ENCODE results near the gene IL17B. TPM values are rescaled to one million over a fixed set of nuclear protein-coding genes. Genes with fewer than 3 reads are reported as not detected.

Gene IL17B
- total and polyA plus RNA-seq, 2 experiments from 2014 or later, result not detected

DNA sequence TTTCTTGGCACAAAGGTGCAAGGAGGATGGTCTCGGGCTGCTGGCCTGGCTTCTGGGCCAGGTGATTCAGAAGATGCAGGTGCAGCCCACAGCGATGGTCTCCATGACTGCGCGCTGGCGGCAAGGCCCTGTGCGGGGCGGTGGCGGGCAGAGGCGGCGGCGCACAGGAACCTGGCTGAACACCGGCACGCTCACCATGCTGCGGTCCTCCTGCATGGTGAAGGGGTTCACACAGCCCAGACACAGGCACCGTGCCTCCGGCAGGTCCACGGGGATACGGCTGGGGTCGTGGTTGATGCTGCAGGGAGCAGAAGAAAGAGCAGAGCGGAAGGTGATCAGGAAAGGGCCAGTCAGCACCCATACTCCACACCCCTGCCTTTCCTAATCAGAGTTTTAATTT is 4.8 kb downstream of the IL17B start (continued):
- no peak for TF ChIP-seq ZNF331 (CRISPR knock-in tag; IDR thresholded peaks at IDR 0.05; ENCODE audit: low read depth)

DNA sequence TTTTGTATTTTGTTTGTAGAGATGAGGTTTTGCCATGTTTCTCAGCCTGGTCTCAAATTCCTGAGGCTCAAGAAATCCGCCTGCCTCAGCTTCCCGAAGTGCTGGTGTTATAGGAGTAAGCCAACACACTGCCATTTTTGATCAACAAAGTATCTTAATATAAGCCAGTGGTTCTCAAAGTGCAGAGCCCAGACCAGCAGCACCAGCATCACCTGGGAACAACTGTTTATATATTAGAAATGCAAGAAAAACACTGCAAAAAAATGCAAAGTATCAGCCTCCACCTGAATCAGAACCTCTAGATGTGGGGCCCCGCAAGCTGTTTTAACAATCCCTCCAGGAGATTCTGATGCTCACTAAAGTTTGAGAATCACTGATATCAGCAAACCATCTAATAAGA is 6.2 kb downstream of the IL17B start:
- H3K36me3 Mint-ChIP-seq (ENCODE audit: low read depth), result peaks cover 3% of the 10 kb centered on the region; the same call in 2 of the 3 replicates
- H3K79me2 ChIP-seq (replicated peaks; ENCODE audit: insufficient read depth), result no peaks in the 10 kb centered on the region
- TF ChIP-seq ZNF331 (CRISPR knock-in tag; IDR thresholded peaks at IDR 0.05; ENCODE audit: low read depth) (no peak), EZH2phosphoT487 (IDR thresholded peaks at IDR 0.05; ENCODE audit: unreplicated experiment) (no peak), ETS1 (IDR thresholded peaks at IDR 0.05) (no peak), REST (IDR thresholded peaks at IDR 0.05; ENCODE audit: unreplicated experiment) (no peak), CREB1 (CRISPR knock-in tag; IDR thresholded peaks at IDR 0.05; ENCODE audit: low read depth) (no peak), STAT1 (IDR thresholded peaks at IDR 0.05; ENCODE audit: unreplicated experiment) (no peak), NANOG (IDR thresholded peaks at IDR 0.05; ENCODE audit: borderline replicate concordance) (no peak), JUNB (IDR thresholded peaks at IDR 0.05; ENCODE audit: unreplicated experiment) (no peak), ZNF462 (CRISPR knock-in tag; IDR thresholded peaks at IDR 0.05) (no peak), EZH2 (IDR thresholded peaks at IDR 0.05; ENCODE audit: low read depth, unreplicated experiment) (no peak), POLR2AphosphoS5 (IDR thresholded peaks at IDR 0.05; ENCODE audit: low read depth) (no peak), ZNF114 (CRISPR knock-in tag; IDR thresholded peaks at IDR 0.05) (no peak)
- TF ChIP-seq, protein P1, sequence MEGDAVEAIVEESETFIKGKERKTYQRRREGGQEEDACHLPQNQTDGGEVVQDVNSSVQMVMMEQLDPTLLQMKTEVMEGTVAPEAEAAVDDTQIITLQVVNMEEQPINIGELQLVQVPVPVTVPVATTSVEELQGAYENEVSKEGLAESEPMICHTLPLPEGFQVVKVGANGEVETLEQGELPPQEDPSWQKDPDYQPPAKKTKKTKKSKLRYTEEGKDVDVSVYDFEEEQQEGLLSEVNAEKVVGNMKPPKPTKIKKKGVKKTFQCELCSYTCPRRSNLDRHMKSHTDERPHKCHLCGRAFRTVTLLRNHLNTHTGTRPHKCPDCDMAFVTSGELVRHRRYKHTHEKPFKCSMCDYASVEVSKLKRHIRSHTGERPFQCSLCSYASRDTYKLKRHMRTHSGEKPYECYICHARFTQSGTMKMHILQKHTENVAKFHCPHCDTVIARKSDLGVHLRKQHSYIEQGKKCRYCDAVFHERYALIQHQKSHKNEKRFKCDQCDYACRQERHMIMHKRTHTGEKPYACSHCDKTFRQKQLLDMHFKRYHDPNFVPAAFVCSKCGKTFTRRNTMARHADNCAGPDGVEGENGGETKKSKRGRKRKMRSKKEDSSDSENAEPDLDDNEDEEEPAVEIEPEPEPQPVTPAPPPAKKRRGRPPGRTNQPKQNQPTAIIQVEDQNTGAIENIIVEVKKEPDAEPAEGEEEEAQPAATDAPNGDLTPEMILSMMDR (conservative IDR thresholded peaks at IDR 0.05; ENCODE audit: low read depth in 2 of 2), result no peak
- H3K4me3 ChIP-seq, result no peak overlapping the region
- H3F3A ChIP-seq (replicated peaks; ENCODE audit: low read depth), result no peaks in the 10 kb centered on the region
- H3K4me1 ChIP-seq (ENCODE audit: insufficient read depth), result peaks cover 3% of the 10 kb centered on the region; the same call in 1 of the 2 replicates
- no peak overlapping the region for H3K27ac ChIP-seq (ENCODE audit: low read depth)
- no peaks in the 10 kb centered on the region for H3K27me3 ChIP-seq (ENCODE audit: insufficient read depth)
- peaks cover 16% of the 10 kb centered on the region; the same call in 2 of the 3 replicates for H3K4me1 Mint-ChIP-seq
- no peak overlapping the region for H3K27ac Mint-ChIP-seq
- no peaks in the 10 kb centered on the region; the same call in 1 of the 2 replicates for H4K20me1 ChIP-seq (replicated peaks; ENCODE audit: insufficient read depth)
- no peaks in the 10 kb centered on the region for H3K9me3 Mint-ChIP-seq
- DNase-seq (ENCODE audit: low spot score), result no peak
- H3K4me2 ChIP-seq, result no peak overlapping the region
- H3K4me3 Mint-ChIP-seq, result no peak overlapping the region
- no peak overlapping the region for H2AFZ ChIP-seq
- H3K9me2 ChIP-seq (ENCODE audit: insufficient read depth), result no peaks in the 10 kb centered on the region; the same call in 1 of the 2 replicates
- H3K27me3 Mint-ChIP-seq (ENCODE audit: insufficient read depth, low read depth, poor library complexity), result peaks cover 2% of the 10 kb centered on the region
- H3K36me3 ChIP-seq (ENCODE audit: insufficient read depth), result no peaks in the 10 kb centered on the region
- ATAC-seq, result no peak

Measured in GM23338 (cell line).